ENCODE data around the gene MGAT1. TPM values are rescaled to one million over a fixed set of nuclear protein-coding genes. Genes with fewer than 3 reads are reported as not detected.
"Not testable (repeated sequence)": the region's sequence is repeated elsewhere in the genome, so short reads cannot be mapped to it uniquely, and the experiment has no call there.

MGAT1 gene
- total RNA-seq, 1 donor from 2014 or later, result 183 TPM

GRCh38 chr5:180807046-180807445 lies 4.4 kb upstream of the MGAT1 start:
- no peak for DNase-seq (ENCODE audit: extremely low read depth, low read depth, low spot score)

GRCh38 chr5:180806351-180807011 lies 3.9 kb upstream of the MGAT1 start:
- DNase-seq (ENCODE audit: extremely low read depth, low read depth, low spot score), result no peak

- no peak for DNase-seq (ENCODE audit: extremely low read depth, low read depth, low spot score)
Measured at GRCh38 chr5:180804129-180804618, 1.6 kb upstream of the MGAT1 start.

- DNase-seq (ENCODE audit: extremely low read depth, low read depth, low spot score), result no peak
Measured at GRCh38 chr5:180803181-180804128, 849 bp upstream of the MGAT1 start.

GRCh38 chr5:180801596-180802324 lies 846 bp downstream of the MGAT1 start:
- DNase-seq (ENCODE audit: extremely low read depth, low read depth, low spot score), result no peak

- no peak for DNase-seq (ENCODE audit: extremely low read depth, low read depth, low spot score)
Measured at GRCh38 chr5:180799902-180800801, 2.5 kb downstream of the MGAT1 start.

GRCh38 chr5:180799194-180799593 lies 3.4 kb downstream of the MGAT1 start:
- no peak for DNase-seq (ENCODE audit: extremely low read depth, low read depth, low spot score)

- DNase-seq (ENCODE audit: extremely low read depth, low read depth, low spot score), result no peak
Measured at GRCh38 chr5:180798193-180798592, 4.4 kb downstream of the MGAT1 start.

- DNase-seq (ENCODE audit: extremely low read depth, low read depth, low spot score), result no peak
Measured at GRCh38 chr5:180797256-180798192, 5.1 kb downstream of the MGAT1 start.

GRCh38 chr5:180795771-180796313 lies 6.8 kb downstream of the MGAT1 start:
- no peak for DNase-seq (ENCODE audit: extremely low read depth, low read depth, low spot score)

- DNase-seq (ENCODE audit: extremely low read depth, low read depth, low spot score), result no peak
Measured at GRCh38 chr5:180792965-180793287, 9.7 kb downstream of the MGAT1 start.

- no peak for DNase-seq (ENCODE audit: extremely low read depth, low read depth, low spot score)
Measured at GRCh38 chr5:180792287-180792964, 10.2 kb downstream of the MGAT1 start.

GRCh38 chr5:180791611-180792213 lies 10.9 kb downstream of the MGAT1 start:
- no peak for DNase-seq (ENCODE audit: extremely low read depth, low read depth, low spot score)

- no peak for DNase-seq (ENCODE audit: extremely low read depth, low read depth, low spot score)
Measured at GRCh38 chr5:180790524-180790923, 12.1 kb downstream of the MGAT1 start.

- no peak for DNase-seq (ENCODE audit: extremely low read depth, low read depth, low spot score)
Measured at GRCh38 chr5:180790020-180790419, 12.6 kb downstream of the MGAT1 start.

GRCh38 chr5:180788651-180789410 lies 13.8 kb downstream of the MGAT1 start:
- not testable (repeated sequence) for DNase-seq (ENCODE audit: extremely low read depth, low read depth, low spot score)

Data from glomerular endothelial cell (primary cell).